Measurements from ENCODE around the gene CAVIN1.
"Not testable (repeated sequence)": the region's sequence is repeated elsewhere in the genome, so short reads cannot be mapped to it uniquely, and the experiment has no call there.

CAVIN1 gene

GRCh38 chr17:42378959-42379594 lies 44.0 kb downstream of the CAVIN1 start:
- no peak for DNase-seq (ENCODE audit: low spot score)
- FAIRE-seq, result no peak

- FAIRE-seq (no peak), DNase-seq (ENCODE audit: low spot score) (no peak)
Observed at GRCh38 chr17:42378359-42378958, 44.6 kb downstream of the CAVIN1 start.

- DNase-seq (ENCODE audit: low spot score), result no peak
- FAIRE-seq, result no peak
Observed at GRCh38 chr17:42373896-42374295, 49.2 kb downstream of the CAVIN1 start.

- no peak for FAIRE-seq
Observed at GRCh38 chr17:42372142-42372541, 50.9 kb downstream of the CAVIN1 start.

GRCh38 chr17:42368797-42369561 lies 54.1 kb downstream of the CAVIN1 start:
- not testable (repeated sequence) for FAIRE-seq; DNase-seq (ENCODE audit: low spot score)

More at GRCh38 chr17:42372142-42372541, 50.9 kb downstream of the CAVIN1 start:
- DNase-seq (ENCODE audit: low spot score), result no peak

- FAIRE-seq; DNase-seq (ENCODE audit: low spot score): not testable (repeated sequence)
Observed at GRCh38 chr17:42368310-42368709, 54.7 kb downstream of the CAVIN1 start.

- DNase-seq (ENCODE audit: low spot score); FAIRE-seq: not testable (repeated sequence)
Observed at GRCh38 chr17:42366176-42367023, 56.7 kb downstream of the CAVIN1 start.

- FAIRE-seq, result no peak
Observed at GRCh38 chr17:42365136-42365535, 57.9 kb downstream of the CAVIN1 start.

GRCh38 chr17:42363767-42364585 lies 59.1 kb downstream of the CAVIN1 start:
- FAIRE-seq (no peak), DNase-seq (ENCODE audit: low spot score) (no peak)

More at GRCh38 chr17:42365136-42365535, 57.9 kb downstream of the CAVIN1 start:
- DNase-seq (ENCODE audit: low spot score), result no peak

GRCh38 chr17:42363231-42363630 lies 59.8 kb downstream of the CAVIN1 start:
- FAIRE-seq (no peak), DNase-seq (ENCODE audit: low spot score) (no peak)

GRCh38 chr17:42362245-42362961 lies 60.7 kb downstream of the CAVIN1 start:
- no peak for DNase-seq (ENCODE audit: low spot score)
- FAIRE-seq, result no peak

- DNase-seq (ENCODE audit: low spot score) (no peak), FAIRE-seq (no peak)
Observed at GRCh38 chr17:42361781-42362186, 61.3 kb downstream of the CAVIN1 start.

- FAIRE-seq; DNase-seq (ENCODE audit: low spot score): not testable (repeated sequence)
Observed at GRCh38 chr17:42360388-42360787, 62.7 kb downstream of the CAVIN1 start.

GRCh38 chr17:42359133-42359532 lies 63.9 kb downstream of the CAVIN1 start:
- no peak for FAIRE-seq
- DNase-seq (ENCODE audit: low spot score), result no peak

GRCh38 chr17:42358434-42358833 lies 64.6 kb downstream of the CAVIN1 start:
- DNase-seq (ENCODE audit: low spot score) (no peak), FAIRE-seq (no peak)

- DNase-seq (ENCODE audit: low spot score) (no peak), FAIRE-seq (no peak)
Observed at GRCh38 chr17:42354956-42355843, 67.9 kb downstream of the CAVIN1 start.

All from urothelium cell line (cell line).